NCI-H146 (cell line): ENCODE data around the gene CDH4.
A peak's percentile ranks its signal among the peaks of the same experiment; 100 is the strongest.
"Not testable (repeated sequence)": the region's sequence is repeated elsewhere in the genome, so short reads cannot be mapped to it uniquely, and the experiment has no call there.

ENCODE experiments used
- DNase-seq: peaks from one replicate; lab custom pipeline; 2025; lab: John Stamatoyannopoulos, UW

Gene CDH4

DNA sequence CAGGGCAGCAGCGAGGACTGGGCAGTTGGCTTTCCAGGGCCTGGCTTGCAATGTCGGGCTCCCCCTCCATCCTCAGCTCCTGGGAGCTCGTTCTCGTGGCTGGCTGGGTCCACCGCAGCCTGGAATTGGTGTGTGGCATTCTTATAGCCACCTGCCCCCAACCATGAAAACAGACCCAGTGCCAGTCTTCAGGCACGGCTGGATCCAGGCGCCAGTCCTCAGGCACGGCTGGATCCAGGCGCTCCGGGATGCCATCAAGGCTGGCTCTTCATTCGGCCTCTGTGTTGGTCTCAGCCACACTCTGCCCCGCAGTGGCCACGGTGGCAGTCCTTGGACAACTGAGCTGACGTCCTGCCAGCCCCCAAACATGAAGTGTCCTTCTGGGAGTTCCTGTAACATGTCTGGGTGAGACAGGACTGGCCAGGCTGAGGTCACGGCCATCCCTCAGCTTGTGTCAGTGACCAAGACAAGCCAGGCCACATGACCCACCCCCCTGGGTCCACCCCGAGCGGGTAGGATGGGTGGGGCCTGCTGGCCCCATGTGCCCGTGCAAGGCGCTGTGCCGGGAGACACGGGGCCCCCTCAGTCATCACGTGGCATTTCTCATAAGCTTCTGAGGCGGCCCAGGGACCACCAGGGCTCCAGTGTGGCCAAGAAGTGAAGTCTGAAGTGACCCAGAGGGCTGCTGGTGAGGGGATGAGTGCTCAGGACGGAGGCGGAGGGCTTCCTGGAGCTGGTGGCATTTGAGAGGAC, 714.6 kb downstream of the CDH4 start:
- DNase-seq = no peak

DNA sequence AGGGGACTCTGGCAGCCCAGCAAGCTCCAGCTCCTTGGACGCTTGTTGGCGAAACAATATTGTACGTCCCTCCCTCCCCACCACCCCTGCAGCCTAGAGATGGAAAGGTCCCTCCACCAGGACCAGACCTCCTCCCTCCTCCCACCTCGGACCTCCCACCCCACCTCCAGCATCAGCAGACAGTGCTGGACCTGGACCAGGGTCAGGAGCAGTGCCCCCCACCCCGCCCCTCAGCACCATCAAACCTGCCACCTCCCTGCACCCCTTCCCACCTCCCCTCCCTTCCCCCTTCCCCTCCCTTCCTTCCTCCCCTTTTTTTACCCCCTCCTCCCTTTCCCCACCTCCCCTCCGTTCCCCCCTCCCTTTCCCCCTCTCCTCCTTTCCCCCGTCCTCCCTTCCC, 715.2 kb downstream of the CDH4 start:
- DNase-seq = no peak

DNA sequence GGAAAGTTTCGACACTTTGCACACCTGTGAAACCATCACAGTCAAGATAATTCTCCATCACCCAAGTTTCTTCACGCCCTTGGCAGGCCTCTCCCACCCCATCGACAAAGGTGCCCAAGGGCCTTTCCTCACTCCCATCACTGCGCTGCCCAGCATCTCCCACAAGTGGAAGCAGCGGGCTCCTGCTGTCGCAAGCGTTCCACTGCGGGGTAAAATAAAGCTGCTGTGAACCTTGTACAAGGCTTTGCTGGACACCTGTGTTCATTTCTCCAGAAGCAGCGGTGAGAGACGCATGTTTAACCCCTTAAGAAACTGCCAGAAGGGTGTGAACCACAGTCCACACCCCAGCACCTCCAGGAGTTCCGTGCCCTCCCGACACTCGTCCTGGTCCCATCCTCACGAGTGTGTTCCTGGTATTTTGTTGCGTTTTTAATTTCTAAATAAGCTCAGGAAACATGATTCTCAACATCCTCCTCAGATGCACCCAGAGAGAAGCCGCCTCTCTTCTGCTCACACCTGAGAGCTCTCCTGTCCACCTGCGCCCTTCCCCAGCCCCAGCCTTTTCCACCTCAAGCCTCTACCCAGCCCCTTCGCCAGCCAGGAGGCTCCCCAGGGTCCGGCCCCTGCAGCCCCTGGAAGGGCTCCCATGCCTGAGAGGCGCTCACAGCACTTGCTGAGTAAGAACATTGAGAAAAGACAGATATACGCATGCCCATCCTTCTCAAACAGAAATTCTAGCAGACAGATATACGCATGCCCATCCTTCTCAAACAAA, 716.2 kb downstream of the CDH4 start:
- no peak for DNase-seq

DNA sequence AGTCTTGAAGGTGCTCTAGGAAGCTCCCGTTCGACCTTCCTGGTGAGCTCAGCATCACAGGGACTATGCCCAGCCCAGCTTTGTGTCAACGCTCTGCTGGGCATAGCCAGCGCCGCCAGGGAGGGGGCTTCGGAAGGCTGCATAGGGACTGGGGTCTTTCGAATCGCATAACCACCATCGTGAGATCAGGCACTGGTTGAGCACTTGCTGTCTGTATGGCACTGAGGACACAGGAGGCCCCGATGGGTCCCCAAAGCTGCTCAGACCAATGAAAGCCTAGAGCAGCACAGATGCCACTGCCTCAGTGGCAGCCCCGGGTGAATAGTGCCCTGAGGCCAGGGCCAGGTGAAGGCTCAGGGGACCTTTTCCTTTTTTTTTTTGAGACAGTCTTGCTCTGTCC, 716.9 kb downstream of the CDH4 start:
- DNase-seq = no peak

DNA sequence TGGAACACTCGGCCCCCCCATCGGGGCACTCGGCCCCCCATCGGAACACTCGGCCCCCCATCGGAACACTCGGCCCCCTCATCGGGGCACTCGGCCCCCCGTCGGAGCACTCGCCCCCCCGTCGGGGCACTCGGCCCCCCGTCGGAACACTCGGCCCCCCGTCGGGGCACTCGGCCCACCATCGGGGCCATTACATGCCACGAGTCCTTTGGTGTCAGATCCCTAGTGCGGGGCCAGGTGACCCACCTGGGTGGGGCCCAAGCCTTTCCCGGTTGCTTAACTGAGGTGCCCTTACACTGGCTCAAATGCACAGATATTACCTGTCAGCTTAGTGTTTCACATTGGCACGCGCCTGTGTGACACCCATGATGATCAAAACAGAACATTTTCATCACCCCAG, 717.7 kb downstream of the CDH4 start:
- no peak for DNase-seq

DNA sequence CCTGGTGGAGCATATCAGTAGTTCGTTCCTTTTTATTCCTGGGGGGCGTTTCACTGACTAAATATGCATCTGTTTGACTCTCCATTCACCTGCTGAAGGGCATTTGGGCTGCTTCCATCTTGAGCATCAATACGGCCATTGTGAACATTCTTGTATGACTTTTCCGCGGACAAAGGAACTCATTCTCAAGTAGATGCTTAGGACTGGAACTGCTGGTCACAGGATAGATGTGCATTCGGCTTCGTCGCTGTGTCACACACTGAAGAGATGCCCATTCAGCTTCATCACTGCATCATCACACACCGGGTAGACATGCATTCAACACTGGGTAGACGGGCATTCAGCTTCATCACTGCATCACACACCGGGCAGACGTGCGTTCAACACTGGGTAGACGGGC, 718.3 kb downstream of the CDH4 start:
- DNase-seq = no peak

DNA sequence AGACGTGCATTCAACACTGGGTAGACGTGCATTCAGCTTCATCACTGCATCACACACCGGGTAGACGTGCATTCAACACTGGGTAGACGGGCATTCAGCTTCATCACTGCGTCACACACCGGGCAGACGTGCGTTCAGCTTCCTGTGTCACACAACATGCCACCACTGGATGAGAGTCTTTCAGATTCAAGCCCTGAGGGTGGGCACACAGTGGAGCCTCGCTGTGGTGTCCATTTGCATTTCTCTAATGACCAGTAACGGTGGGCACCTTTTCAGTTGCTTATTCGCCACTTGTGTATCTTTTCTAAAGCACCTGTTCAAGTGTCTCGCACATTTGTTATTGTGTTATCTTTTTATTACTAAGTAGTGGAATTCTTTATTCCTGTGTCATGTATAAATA, 719.5 kb downstream of the CDH4 start:
- DNase-seq = not testable (repeated sequence)

DNA sequence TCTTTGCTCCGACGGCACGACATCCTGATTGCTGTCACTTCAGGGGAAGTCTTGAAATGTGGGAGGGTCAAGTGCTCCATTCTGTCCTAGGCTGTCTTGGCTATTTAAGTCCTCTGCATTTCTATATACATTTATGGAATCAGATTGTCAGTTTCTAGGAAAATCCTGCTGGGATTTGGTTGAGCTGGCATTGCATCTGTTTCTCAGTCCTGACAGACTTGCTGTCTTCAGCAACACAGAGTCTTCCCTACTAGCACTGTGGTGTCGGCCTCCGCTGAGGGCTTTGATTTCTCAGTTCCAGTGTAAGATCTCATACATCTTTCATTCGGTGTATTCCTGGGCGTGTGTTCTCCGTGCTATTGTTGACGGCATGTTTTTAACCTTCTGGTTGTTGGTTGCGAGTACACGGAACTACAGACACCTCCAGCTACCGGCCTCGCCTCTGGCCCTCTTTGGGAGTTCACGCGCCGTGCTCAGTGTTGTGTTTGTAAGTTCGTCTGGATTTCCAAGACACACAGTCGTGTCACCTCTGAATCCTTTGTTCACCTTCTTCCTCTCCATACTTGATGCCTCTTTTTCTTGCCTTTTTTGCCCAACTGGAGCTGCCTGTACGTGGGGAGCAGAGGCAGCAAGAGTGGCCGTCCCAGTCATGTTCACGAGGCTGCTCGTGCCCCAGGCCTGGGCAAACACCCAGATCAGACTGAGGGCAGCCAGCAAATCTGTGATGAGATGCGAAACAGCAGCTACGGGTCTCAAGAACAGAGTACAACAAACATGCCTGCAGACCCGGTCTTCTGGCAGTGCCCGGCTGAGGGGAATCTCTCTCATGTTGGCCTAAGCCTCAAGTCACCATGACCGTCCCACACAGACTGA, 720.8 kb downstream of the CDH4 start:
- no peak for DNase-seq

DNA sequence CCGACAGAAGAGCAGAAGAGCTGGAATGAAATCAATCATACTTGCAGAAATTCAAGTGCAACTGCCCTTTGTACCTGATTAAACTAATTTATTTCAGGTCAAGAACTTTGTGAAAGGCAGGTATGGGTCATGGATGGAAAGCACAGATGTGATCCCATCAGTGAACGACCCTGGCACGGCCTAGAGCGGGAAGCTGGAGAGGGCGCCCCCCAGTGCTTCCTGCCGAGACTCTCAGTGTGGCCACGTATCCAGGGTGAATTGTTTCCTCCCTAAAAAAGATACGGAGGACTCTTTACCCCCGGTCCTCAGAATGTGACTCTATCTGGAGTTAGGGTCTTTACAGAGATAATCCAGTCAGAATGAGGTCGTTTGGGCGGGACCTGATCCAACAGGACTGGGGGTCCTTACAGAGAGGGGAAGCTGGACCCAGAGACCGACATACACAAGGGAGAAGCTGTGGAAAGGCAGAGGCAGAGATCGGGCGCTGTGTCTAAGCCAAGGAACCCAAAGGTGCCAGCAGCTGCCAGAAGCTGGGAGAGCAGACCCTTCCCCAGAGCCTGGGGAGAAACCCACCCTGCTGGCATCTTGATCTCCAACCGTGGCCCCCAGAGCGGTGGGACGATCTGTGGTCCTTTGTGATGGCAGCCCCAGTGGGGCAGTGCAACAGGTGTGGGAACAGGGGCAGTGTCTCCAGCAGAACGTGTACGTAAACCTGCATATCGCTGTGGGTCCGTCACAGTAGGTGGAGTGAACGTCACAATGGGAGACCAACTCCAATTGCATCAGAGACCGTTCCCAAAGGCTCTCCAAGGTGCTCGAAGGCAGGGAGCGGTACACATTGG, 721.7 kb downstream of the CDH4 start:
- DNase-seq = no peak

DNA sequence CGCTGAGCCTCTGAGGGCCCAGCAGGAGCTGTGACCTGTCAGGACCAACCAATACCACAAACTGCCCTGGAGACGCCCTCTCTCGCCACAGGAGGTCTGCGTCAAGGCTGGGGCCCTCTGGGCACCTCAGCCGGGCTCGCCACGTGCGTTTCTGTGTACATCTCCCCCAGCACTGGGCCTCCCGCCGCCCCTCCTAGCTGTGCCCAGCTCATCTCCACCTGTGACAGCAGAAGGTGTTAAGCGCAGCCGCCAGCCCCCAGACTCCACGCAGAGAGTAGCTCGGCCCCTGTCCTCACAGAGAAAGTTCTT, 722.2 kb downstream of the CDH4 start:
- DNase-seq = peak; percentile 75

DNA sequence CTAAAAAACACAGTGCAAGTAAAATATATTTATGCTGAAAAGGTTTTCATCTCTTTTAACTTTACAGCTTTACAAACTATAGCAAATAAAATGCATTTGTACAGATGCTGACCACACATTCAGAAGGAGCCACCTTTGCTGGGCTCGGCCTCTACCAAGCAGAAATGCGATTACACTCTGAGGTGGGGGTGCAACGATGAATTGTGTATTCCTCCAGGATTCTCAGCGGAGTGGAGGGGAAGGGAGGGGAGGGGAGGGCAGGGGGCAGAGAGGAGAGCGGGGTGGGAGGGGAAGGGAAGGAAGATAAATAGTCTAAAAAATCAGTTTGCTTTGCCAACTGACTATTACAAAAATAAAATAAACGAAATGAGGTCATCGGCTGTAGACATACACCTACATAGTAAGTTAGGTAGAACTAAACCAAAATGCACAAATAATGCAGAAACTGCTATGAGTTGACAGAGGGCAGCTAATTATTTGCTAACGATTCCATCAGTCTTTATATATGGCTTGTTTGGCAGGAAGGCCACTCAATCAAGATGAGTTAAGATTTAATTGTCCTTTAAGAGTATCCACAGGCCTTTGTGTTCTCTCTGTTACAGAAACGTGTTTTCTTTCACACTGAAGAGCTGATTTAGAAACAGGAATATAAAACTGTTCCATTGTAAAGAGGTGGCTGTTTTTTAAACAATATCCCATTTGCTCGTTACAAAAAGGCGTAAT, 723.5 kb downstream of the CDH4 start:
- DNase-seq = peak; percentile 23

DNA sequence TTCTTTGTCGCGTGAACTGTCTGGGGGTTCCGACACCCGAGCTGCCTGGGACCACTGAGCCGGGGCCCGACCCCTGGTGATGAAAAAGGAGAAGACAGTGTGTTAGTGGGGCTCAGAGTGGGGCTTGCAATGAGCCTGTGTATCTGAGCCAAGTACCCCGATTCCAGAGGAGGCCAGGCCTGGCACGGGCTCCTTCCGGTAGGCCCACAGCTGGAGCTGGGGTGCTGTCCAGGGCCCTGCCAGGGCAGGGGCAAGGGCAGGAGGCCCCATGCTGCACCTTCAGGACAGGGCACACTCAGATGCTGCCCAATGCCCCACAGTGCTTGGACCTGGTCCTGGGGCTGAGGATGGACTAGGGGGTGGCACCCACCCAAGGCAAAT, 724.2 kb downstream of the CDH4 start:
- no peak for DNase-seq

DNA sequence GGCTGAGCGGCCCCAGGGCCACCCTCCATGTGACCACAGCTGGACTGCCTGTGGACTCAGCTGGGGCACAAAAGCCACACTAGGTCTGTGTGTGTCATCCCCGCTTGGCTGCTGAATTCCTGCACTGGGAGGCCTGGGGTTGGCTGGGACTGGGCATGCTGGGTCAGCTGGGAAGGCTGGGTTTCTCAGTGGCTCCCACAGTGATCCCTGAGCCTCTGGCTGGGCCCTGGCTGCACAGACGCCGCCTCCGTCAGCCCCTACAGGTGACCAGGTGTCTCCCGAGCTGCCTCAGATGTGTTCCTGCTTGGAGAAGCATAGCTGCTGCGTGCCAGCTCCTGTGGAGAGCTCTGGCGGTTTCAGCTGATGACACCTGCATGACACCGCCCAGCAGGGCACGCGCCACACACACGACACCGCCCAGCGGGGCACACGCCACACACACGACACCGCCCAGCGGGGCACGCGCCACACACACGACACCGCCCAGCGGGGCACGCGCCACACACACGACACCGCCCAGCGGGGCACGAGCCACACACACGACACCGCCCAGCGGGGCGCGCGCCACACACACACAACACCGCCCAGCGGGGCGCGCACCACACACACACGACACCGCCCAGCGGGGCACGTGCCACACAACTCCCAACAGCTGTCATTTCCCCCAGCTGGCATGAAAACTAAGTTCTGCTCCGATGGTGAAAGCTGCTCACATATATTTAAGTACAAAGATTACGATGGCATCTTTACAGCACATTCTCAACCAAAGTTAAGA, 724.8 kb downstream of the CDH4 start:
- peak; percentile 85 for DNase-seq

DNA sequence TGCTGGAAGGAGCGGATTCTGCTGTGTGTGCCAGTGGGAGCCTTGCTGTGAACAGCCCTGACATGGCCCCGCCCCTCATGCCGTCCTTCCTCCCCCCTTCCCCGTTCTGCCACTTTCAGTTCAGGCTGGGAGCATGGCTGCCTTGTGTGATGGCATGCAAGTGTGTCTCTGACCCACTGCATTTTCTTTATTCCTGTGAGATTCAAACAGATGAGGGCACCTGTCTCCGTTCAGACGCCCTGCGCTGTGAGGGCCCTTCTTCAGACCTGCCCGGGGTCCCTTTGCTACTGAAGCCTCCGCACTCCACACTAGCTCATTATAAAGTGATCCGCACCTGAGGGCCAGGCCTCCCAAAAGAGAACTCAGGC, 725.3 kb downstream of the CDH4 start:
- peak; percentile 62 for DNase-seq

DNA sequence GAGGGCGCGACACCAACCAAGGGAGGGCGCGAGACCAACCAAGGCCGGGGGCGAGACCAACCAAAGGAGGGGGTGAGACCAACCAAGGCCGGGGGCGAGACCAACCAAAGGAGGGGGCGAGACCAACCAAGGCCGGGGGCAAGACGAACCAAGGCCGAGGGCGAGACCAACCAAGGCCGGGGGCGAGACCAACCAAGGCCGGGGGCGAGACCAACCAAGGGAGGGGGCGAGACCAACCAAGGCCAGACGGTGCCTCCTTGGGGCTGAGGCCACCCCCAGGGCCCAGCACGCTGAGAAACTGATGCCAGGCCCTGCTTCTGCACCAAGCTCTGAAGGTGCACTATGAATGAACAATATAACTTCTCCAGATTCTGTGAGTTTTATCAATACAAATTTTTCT, 726.4 kb downstream of the CDH4 start:
- no peak for DNase-seq

DNA sequence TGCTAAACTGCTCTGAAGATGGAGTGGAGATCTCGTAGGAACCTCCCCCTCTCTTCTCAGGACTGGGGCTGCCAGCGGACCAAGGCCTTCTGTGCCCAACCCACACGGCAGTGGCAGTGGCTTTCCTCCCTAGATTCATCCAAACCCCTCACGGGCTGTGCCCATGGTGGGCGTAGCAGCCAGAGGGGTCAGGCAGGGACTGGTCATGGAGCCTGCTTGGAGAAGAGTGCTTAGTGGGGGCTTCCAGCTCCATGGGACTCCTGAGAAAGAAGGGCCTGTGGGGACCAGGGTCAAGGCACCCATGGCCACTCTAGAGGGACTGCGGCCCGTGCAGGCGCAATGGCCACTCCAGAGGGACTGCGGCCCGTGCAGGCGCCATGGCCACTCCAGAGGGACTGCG, 727.0 kb downstream of the CDH4 start:
- DNase-seq = no peak

DNA sequence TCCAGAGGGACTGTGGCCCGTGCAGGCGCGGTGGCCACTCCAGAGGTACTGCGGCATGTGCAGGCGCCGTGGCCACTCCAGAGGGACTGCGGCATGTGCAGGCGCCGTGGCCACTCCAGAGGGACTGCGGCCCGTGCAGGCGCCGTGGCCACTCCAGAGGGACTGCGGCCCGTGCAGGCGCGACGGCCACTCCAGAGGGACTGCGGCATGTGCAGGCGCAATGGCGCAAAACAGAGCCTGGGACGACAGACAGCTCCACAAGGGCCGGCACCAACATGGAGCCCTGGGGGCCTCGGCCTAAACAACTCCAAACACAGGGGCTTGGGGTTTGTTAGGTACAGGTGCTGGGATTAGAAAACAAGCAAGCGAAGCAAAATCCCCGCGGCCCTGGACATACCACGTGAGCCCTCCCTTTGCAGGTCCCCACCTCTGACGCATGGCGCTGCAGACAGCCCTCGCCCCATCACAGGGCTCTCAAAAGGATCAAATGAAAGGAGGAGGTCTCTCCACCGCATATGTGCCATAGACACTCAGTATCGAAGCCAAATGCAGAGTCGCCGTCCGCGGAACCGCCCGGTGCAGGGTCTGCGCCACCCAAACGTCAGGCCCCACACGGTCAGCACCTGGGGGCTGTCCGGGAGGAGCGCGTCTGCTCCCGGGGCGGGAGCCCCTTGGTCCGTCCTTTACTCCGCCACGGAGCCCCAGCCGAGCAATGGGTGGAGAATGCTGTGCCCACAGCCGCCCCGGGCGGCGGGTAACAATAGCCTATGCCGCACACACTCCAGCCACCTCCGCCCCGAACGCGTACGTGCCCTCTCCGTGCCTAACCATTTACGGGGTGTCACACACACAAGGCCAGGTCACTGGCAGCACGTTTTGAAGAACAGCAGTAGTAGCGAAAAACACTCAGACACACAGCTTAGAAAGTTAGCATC, 727.9 kb downstream of the CDH4 start:
- no peak for DNase-seq

DNA sequence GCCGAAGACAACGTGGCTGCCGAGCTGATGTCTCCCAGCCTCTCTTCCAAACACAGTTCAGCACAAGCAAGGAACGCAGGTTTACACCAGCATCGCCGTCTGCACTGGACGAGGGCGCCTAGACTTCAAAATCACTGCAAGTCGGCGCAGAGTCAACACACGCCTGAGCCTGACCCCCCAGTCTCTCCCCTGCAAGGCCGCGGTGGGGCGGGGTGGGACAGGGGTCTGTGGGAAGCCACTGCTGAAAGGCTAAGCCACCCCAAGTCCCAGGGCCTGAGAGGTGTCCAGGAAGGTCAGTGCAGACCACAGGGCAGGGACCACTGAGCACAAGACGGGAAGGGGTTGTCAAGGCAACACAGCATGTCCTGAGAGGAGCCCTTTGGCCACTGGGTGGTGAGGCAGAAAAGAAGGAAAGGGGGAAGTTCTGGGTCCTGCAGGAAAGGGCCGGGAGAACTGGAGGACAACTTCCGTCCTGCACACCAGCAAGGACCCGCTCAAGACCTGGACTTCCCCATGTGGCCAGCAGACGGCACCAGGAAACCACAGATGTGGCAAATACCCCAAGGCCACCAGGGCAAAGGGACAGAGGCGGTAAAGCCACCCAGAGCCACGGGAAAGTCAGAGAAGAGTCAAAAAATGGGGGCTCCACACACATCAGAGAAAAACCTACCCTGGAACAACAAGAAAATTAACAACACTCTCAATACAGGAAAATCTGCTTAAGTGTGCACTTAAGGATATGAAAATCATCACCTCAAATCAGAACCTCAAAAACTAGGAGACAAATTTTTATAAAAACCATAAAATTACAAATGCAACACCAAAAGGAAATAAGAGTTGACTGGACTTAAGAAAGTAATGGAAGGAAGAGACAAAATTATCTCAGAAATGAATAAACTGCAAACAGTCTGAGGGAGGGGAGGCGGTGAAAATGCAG, 728.9 kb downstream of the CDH4 start:
- peak; percentile 53 for DNase-seq
